Measurements from ENCODE around the gene SLFN12.

DNA sequence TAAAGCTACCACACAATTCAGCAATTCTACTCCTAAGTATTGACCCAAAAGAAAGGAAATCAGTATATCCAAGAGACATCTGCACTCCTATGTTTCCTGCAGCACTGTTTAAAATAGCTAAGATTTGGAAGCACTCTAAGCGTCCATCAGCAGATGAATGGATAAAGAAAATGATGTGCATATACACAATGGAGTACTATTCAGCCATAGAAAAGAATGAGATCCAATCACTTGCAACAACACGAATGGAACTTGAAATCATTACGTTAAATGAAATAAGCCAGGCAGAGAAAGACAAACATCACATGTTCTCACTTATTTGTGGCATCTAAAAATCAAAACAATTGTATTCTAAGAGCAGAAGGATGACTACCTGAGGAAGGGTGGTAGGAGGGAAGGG is 60.4 kb downstream of the SLFN12 start:
- no peak for TF ChIP-seq EZH2 (IDR thresholded peaks at IDR 0.05)
- no peak for TF ChIP-seq POLR2AphosphoS5 (IDR thresholded peaks at IDR 0.05; ENCODE audit: borderline replicate concordance, low read depth, low read length)

Data from SK-N-MC (cell line).